DOHH2 (cell line): Measurements from ENCODE around the gene OR6C70.

ENCODE experiments used
- CTCF ChIP-seq: fragments of 200-600 bp; sonication (generic); IDR thresholded peaks from one replicate; pipeline ENCODE4 v1.5.1; 2014; ENCODE audit warnings: antibody characterized with exemption, mild to moderate bottlenecking, low read depth, low read length; ENCODE audit not compliant: poor library complexity, severe bottlenecking
- EZH2phosphoT487 ChIP-seq: fragments of 200-600 bp; sonication (generic); IDR thresholded peaks from 2 replicates; pipeline ENCODE4 v1.6.1; 2017; ENCODE audit warnings: borderline replicate concordance, mild to moderate bottlenecking, antibody characterized with exemption, low read length, moderate library complexity, mixed read lengths

DNA sequence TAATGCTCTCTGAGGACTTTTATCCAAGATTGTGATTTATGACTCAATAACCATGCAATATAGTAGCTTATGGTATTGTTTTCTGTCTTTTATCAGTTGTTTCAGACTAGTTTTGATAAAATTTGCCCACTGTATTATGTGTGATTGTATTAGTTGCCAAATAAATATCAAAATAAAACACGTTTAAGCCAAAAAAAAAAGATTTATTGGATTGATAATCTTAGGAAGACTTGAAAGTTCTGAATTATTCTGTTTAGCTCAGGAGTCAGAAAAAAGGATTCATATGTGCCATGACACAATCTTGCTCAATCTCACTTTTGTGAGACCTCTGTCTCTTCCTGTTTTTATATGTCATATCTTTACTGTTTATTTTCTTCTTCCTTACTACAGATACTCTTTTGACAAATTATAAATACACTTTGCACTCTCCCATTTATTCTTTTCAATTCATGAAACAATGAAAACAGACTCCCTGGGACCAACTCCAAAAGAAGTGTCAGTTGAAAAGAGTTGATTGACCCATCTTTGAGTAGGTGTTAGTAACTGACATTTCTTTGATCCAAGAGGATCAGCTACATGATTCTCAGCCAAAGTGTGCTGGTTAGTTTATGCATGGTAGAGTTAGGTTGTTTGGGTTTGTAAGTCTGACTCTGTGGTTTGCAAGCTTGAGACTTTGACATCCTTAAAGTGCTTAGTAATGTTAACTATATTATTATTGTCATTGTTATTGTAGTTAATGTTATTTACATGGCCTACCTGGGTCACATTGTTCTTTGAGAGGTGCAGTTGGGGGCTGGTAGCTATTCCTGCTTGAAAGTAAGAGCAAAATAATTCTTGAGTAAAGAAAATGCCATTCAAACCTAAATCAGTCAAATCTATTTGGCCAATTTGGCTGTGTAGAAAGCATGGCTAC lies 41.4 kb downstream of the OR6C70 start:
- TF ChIP-seq CTCF (no peak), EZH2phosphoT487 (no peak)
